OCI-LY1 (cell line): ENCODE data around the gene LANCL1.
A peak's percentile ranks its signal among the peaks of the same experiment; 100 is the strongest.

Experiments used
- EZH2 ChIP-seq: fragments of 200-600 bp; sonication (generic), shearing (Covaris generic); IDR thresholded peaks from 2 replicates; pipeline ENCODE4 v1.8.0; 2017; ENCODE audit warnings: borderline replicate concordance, mixed run types, mild to moderate bottlenecking, antibody characterized with exemption, low read length, moderate library complexity, mixed read lengths
- TF ChIP-seq, protein P1 (sequence below): fragments of 200-600 bp; sonication (generic), shearing (Covaris generic); IDR thresholded peaks from 2 replicates; pipeline ENCODE4 v1.5.1; 2017; ENCODE audit warnings: mild to moderate bottlenecking, antibody characterized with exemption, low read length, moderate library complexity, mixed read lengths

DNA sequence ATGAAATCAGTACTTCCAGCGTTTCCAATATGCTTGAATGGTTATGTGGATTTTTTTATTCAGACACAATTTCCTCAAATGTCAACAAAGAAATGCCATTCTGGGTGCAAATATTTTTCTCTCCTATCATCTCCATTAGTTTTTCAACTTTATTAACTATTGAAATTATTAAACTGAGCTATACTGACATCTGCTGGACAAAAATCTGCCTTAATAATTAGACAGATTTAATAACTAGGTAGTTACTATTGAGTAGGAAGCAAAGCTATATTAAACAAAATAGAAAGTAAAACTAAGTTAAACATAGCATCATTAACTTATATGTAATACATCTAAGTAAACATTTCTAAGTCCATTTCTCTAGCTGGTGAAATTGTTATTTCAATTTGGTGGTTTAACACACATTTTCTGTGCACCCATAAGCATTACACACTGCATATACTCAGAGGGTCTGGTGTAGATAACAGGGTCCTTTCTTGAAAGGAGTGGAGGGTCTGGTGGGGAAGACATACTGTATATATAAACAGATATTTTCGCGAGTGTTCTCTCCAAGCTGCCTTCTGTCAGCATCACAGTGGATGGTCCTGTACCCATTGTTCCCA lies 77.0 kb downstream of the LANCL1 start:
- TF ChIP-seq EZH2, result no peak
- TF ChIP-seq, protein P1, sequence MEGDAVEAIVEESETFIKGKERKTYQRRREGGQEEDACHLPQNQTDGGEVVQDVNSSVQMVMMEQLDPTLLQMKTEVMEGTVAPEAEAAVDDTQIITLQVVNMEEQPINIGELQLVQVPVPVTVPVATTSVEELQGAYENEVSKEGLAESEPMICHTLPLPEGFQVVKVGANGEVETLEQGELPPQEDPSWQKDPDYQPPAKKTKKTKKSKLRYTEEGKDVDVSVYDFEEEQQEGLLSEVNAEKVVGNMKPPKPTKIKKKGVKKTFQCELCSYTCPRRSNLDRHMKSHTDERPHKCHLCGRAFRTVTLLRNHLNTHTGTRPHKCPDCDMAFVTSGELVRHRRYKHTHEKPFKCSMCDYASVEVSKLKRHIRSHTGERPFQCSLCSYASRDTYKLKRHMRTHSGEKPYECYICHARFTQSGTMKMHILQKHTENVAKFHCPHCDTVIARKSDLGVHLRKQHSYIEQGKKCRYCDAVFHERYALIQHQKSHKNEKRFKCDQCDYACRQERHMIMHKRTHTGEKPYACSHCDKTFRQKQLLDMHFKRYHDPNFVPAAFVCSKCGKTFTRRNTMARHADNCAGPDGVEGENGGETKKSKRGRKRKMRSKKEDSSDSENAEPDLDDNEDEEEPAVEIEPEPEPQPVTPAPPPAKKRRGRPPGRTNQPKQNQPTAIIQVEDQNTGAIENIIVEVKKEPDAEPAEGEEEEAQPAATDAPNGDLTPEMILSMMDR, result peak; percentile 49; the same call in 1 of the 2 replicates
